Middle frontal gyrus (tissue), 1 donor: ENCODE data around the gene MS4A13.
"Not testable (repeated sequence)": the region's sequence is repeated elsewhere in the genome, so short reads cannot be mapped to it uniquely, and the experiment has no call there.

ENCODE experiments used
- DNase-seq: peaks from one replicate; pipeline ENCODE4 v3.0.0-alpha.2; 2015; ENCODE audit warnings: low spot score; ENCODE audit errors: extremely low spot score

Gene MS4A13, protein sequence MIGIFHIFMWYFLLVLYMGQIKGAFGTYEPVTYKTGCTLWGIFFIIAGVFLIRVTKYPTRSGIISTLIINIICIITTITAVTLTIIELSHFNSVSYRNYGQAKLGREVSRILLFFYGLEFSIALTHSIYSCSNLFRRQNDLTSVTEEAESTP

DNA sequence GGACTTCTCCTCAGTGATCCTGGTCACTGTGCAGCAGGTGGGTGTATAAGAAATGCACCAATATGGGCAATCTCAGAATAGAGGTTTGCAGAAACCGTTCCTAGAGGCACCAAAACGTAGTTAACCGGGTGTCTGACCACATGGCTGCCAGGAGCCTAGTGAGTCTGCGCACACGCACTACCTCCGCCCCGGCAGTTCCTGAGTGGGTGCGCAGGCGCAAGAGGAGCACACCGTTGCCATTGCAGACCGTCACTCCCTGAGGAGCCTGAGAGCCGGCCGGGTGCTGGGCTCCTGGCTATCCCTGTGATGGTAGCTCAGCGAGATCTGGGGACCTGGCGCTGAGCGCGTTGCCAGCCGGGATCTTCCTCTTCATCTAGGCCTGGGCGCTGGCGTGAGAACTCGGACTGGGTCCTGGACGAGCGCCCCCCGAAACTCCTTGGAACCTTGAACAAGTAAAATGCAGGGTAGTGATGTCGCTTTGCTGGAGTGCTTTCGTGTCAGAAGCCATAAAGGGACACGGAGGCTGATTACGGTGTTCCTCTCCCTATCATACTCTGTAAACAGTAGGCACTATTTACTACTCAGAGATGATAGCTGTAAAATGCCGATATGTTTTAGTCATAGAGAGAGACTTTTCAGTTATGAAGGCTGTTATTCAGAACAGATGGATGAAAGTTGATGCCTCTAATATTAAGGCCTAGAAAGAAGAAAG lies at the start of gene MS4A13:
Gene MS4A13 (plus strand): TSS at position 249 of the 712 bp plus-strand sequence. CDS start 2,692 bp downstream, outside the sequence.
- no peak for DNase-seq

DNA sequence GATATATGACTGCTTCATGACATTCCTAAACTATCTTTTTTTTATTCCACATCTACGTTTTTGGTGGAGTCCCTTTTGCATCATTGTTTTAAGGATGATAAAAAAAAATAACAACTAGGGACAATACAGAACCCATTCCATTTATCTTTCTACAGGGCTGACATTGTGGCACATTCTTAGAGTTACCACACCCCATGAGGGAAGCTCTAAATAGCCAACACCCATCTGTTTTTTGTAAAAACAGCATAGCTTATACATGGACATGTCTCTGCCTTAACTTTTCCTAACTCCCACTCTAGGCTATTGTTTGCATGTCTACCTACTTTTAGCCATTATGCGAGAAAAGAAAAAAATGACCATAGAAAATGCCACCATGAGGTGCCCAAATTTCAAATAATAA lies 46.4 kb upstream of the MS4A13 start:
- DNase-seq: no peak

GRCh38 chr11:60469723-60470122 lies 45.5 kb upstream of the MS4A13 start:
- no peak for DNase-seq

GRCh38 chr11:60477035-60477445 lies 38.2 kb upstream of the MS4A13 start:
- no peak for DNase-seq

DNA sequence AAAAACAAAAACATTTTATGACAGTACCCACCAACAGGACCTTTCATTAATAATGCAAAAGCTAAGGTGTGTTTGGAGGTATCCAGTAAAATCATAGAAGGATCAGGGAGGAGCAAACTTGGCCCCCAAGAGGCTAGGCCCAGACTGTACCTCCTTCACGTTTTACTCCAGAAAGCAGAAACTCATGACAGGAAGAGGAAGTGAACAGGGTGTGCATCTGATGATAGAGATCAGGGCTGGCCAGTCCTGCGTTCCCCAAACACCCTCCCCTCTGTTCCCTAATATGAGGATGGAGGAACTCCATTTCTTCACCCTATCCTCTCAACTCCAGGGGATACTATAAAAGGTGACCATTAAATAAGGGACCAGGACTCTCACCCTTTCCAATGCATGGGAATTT lies 32.8 kb upstream of the MS4A13 start:
- no peak for DNase-seq

GRCh38 chr11:60485987-60486386 lies 29.2 kb upstream of the MS4A13 start:
- no peak for DNase-seq

DNA sequence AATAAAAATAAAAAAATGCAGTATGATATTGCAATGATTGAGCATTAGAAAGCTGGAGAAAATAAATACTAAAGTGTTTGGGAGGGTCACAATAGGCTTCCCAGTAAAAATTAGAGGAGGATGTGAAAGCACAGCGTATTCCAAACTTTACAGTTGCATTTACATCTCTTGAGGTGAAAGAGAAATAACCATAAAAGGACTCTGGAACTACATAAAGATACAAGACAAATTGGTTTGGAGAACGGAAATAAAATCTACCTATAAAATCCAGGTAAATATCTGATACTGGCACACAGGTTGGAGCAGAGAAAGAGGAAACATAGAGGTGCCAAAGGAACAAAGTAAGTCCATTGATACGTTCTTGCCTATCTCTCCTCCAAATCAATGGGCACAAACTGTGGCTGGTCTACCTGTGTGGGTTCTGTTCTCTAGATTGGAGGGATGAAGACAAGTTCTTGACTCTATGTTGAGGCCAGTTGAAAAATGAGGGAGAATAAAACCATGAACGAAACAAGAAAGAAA lies 22.6 kb upstream of the MS4A13 start, which contains the start of gene MS4A12:
Gene MS4A12 (plus strand): TSS at position 291 of the 522 bp plus-strand sequence. CDS start 4,541 bp downstream, outside the sequence.
- no peak for DNase-seq

- no peak for DNase-seq
Measured at GRCh38 chr11:60493454-60493853, 21.7 kb upstream of the MS4A13 start.

DNA sequence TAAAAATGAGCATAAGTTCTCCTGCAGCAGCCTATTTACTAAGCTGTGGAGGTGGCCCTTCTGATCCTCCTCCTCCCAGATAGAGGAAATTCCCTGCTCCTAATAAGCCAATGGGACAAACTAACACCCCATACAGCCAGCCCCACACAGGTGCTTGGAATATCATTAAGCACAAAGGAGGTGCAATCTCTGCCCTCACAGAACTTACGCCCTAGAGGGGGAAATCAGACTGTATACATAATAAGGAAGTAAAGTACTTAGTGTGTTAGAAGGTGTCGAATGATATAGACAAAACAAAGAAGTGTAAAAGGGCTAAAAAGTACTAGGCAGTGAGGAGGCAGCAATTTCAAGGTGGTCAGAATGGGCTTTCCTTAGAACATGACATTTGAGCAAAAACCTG lies 16.8 kb upstream of the MS4A13 start:
- no peak for DNase-seq

- no peak for DNase-seq
Measured at GRCh38 chr11:60498853-60499252, 16.3 kb upstream of the MS4A13 start.

GRCh38 chr11:60500276-60500910 lies 14.8 kb upstream of the MS4A13 start:
- DNase-seq: no peak

- no peak for DNase-seq
Measured at GRCh38 chr11:60502221-60502775, 12.9 kb upstream of the MS4A13 start.

DNA sequence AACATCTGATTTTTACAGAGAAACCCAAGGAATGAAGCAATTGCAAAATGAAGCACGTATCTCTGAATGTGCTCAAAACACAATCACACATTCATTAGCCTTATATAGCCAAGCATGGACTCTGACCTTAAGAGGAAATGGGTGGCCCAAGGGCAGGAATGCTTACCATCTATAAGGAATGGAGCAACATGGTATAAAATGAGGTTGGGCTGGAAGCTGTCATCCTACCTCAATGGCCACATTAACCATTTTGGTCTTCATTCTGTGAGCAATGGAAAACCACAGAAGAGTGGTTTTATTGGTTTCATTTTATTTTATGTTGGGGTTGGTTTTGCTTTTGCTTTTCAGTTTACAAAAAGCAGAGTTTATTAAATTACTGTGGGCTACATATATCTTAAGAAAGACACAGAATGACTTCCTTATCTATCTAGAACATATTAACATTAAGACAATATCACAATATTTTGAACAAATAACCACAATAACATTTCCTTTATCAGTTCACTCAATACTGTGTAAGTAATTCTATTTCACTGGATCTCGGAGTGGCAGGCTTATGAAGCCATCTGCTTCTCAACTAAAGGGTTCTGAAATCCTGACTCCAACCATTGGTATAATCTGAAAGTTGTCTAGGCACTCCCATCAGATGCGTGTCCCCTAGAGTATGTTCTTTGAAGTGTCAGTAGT lies 10.8 kb upstream of the MS4A13 start:
- no peak for DNase-seq

DNA sequence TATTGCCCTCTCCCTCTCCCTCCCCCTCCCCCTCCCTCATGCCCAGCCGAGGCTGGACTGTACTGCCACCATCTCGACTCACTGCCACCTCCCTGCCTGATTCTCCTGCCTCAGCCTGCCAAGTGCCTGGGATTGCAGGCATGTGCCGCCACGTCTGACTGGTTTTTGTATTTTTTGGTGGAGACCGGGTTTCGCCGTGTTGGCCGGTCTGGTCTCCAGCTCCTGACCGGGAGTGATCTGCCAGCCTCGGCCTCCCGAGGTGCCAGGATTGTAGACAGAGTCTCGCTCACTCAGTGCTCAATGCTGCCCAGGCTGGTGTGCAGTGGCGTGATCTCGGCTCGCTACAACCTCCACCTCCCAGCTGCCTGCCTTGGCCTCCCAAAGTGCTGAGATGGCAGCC lies 5.6 kb upstream of the MS4A13 start:
- DNase-seq: not testable (repeated sequence)

DNA sequence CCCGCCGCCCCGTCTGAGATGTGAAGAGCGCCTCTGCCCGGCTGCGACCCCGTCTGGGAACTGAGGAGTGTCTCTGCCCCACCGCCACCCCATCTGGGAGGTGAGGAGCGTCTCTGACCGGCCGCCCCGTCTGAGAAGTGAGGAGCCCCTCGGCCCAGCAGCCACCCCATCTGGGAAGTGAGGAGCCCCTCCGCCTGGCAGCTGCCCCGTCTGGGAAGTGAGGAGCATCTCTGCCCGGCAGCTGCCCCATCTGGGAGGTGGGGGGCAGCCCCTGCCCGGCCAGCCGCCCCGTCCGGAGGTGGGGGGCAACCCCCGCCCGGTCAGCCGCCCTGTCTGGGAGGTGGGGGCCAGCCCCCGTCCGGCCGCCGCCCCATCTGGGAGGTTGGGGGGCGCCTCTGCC lies 5.0 kb upstream of the MS4A13 start:
- not testable (repeated sequence) for DNase-seq

GRCh38 chr11:60511393-60511792 lies 3.8 kb upstream of the MS4A13 start:
- no peak for DNase-seq

GRCh38 chr11:60512651-60513225 lies 2.5 kb upstream of the MS4A13 start:
- no peak for DNase-seq

- DNase-seq: no peak
Measured at GRCh38 chr11:60513496-60514460, 1.4 kb upstream of the MS4A13 start.

GRCh38 chr11:60528465-60528864 lies 13.3 kb downstream of the MS4A13 start:
- no peak for DNase-seq

DNA sequence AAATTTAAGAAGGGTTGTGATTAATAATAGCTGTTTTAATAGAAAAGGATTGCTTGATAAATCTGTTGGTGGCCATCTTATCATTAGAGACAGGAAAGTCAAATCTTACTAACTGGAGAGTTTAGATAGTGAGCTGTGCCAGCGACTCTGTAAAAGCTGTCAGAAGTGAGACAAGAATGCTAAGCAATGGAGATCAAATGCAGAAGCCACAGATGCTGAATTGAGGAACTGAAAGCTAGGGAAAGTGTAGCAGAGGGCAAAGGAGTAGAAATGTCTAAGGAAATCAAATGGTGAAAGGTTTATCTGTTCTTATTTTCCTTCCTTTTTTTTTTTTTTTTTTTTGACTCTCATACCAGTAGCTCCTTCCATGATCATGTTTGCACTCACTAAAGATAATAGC lies 13.7 kb downstream of the MS4A13 start:
- DNase-seq: no peak
